ENCODE data around the gene SPIN1. TPM values are rescaled to one million over a fixed set of nuclear protein-coding genes. Genes with fewer than 3 reads are reported as not detected.
"Not testable (repeated sequence)": the region's sequence is repeated elsewhere in the genome, so short reads cannot be mapped to it uniquely, and the experiment has no call there.

Gene SPIN1
- total RNA-seq, 1 donor from 2014 or later = 89.5 TPM

DNA sequence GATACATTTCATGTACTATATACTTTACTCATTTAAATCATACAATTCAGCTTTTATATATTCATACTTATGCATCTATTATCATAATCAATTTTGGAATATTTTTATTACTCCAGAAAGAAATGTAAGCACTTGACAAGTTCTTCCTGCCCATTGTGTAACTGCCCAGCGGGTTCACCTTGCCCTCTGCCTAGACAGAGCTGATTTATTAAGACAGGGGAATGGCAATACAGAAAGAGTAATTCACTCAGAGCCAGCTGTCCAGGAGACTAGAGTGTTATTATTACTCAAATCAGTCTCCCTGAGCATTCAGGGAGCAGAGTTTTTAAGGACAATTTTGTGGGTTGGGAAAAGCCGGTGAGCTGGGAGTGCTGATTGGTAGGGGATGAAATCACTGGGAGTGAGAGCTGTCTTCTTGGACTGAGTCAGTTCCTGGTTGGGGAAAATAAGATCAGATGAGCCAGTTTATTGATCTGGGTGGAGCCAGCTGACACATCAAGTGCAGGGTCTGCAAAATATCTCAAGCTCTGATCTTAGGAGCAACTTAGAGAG, 16.1 kb upstream of the SPIN1 start:
- FAIRE-seq (no peak), DNase-seq (ENCODE audit: low read depth) (no peak)
- Histone ChIP-seq H3K4me3 (ENCODE audit: low read depth, low read length) (no peak overlapping the region), H3K36me3 (ENCODE audit: control insufficient read depth, insufficient read depth, low read length) (no peaks in the 10 kb centered on the region), H3K27me3 (ENCODE audit: control insufficient read depth, insufficient read depth, low read length) (no peaks in the 10 kb centered on the region)
- TF ChIP-seq, protein P1, sequence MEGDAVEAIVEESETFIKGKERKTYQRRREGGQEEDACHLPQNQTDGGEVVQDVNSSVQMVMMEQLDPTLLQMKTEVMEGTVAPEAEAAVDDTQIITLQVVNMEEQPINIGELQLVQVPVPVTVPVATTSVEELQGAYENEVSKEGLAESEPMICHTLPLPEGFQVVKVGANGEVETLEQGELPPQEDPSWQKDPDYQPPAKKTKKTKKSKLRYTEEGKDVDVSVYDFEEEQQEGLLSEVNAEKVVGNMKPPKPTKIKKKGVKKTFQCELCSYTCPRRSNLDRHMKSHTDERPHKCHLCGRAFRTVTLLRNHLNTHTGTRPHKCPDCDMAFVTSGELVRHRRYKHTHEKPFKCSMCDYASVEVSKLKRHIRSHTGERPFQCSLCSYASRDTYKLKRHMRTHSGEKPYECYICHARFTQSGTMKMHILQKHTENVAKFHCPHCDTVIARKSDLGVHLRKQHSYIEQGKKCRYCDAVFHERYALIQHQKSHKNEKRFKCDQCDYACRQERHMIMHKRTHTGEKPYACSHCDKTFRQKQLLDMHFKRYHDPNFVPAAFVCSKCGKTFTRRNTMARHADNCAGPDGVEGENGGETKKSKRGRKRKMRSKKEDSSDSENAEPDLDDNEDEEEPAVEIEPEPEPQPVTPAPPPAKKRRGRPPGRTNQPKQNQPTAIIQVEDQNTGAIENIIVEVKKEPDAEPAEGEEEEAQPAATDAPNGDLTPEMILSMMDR (IDR thresholded peaks at IDR 0.05; ENCODE audit: insufficient read depth, low read length, severe bottlenecking) = no peak

DNA sequence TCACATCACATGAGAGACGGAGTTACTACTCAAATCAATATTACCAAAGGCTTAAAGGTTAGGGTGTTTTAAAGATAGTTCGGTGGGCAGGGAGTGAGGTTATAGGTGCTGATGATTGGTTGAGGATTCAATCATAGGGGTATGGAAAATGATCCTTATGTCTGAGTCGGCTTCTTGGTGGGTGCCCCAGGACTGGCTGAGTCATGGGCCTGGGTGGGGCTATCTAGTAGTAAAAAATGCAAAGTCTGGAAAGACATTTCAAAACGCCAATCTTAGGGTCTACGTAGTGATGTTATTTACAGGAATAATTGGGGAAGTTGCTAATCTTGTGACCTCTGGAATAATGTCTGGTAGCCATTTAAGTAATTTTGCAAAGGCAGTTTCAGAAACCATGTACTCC, 15.2 kb upstream of the SPIN1 start:
- H3K4me3 ChIP-seq (ENCODE audit: low read depth, low read length) = no peak overlapping the region
- H3K27me3 ChIP-seq (ENCODE audit: control insufficient read depth, insufficient read depth, low read length) = no peaks in the 10 kb centered on the region
- H3K36me3 ChIP-seq (ENCODE audit: control insufficient read depth, insufficient read depth, low read length) = no peaks in the 10 kb centered on the region
- no peak for FAIRE-seq
- DNase-seq (ENCODE audit: low read depth) = no peak
- TF ChIP-seq, protein P1 (IDR thresholded peaks at IDR 0.05; ENCODE audit: insufficient read depth, low read length, severe bottlenecking) = no peak

DNA sequence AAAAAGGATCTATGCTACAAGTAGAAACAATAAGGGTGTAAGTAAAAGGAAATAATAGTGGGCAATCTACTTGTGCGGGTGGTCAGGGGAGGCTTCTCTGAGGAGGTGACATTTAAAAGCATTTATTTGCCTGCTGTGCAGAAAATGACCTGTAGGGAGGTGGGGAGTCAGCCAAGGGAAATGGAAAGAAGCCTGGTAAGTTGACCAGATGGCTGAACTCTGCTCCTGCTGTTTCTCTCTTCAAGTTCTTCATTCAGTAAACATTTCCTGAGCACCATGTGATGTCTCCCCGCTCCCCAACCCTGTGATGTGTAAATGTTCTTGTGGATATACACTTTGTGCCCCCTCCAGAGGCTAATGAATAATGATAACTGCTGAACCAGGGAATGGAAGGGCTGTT, 9.9 kb upstream of the SPIN1 start:
- Histone ChIP-seq H3K27me3 (ENCODE audit: control insufficient read depth, insufficient read depth, low read length) (no peaks in the 10 kb centered on the region), H3K36me3 (ENCODE audit: control insufficient read depth, insufficient read depth, low read length) (no peaks in the 10 kb centered on the region), H3K4me3 (ENCODE audit: low read depth, low read length) (no peak overlapping the region)
- no peak for DNase-seq (ENCODE audit: low read depth)
- no peak for FAIRE-seq
- TF ChIP-seq, protein P1 (IDR thresholded peaks at IDR 0.05; ENCODE audit: insufficient read depth, low read length, severe bottlenecking) = no peak

DNA sequence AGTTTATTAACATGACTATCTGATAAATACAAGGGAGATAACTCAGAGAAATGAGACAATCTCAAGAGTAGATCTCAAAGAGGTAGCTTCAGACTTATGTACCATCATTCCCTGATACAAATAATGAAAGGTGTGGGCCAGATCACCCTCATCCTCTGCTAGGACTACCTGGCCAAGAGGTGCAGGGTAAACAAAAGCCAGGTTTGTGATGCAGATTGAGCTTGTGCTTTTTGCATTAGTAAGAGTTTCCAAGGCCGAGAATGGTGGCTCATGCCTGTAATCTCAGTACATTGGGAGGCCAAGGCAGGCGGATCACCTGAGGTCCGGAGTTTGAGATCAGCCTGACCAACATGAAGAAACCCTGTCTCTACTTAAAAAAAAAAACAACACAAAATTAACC, 8.9 kb upstream of the SPIN1 start:
- H3K4me3 ChIP-seq (ENCODE audit: low read depth, low read length) = no peak overlapping the region
- no peak for FAIRE-seq
- DNase-seq (ENCODE audit: low read depth) = no peak
- no peaks in the 10 kb centered on the region for H3K36me3 ChIP-seq (ENCODE audit: control insufficient read depth, insufficient read depth, low read length)
- TF ChIP-seq, protein P1 (IDR thresholded peaks at IDR 0.05; ENCODE audit: insufficient read depth, low read length, severe bottlenecking) = no peak
- H3K27me3 ChIP-seq (ENCODE audit: control insufficient read depth, insufficient read depth, low read length) = no peaks in the 10 kb centered on the region

DNA sequence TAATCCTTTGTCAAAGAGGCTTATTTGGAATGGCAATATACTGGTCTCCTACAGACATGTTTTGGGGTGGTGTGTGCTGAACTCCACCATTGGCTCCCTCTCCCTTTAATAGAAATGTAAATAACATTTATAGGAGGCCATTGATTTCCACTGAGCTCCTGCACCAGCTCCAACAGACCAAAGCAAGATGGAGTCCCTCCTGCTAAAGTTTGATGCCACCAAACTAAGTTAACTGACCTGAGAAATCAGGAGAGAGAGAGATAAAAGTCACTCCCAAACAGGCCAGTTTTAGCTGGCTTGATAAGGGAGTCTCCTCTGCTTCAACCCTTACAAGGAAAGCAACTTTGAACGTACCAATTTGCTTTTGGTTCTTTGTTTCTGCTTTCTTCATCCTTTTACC, 8.1 kb upstream of the SPIN1 start:
- Histone ChIP-seq H3K4me3 (ENCODE audit: low read depth, low read length) (no peak overlapping the region), H3K36me3 (ENCODE audit: control insufficient read depth, insufficient read depth, low read length) (no peaks in the 10 kb centered on the region), H3K27me3 (ENCODE audit: control insufficient read depth, insufficient read depth, low read length) (no peaks in the 10 kb centered on the region)
- FAIRE-seq = no peak
- TF ChIP-seq, protein P1 (IDR thresholded peaks at IDR 0.05; ENCODE audit: insufficient read depth, low read length, severe bottlenecking) = no peak
- DNase-seq (ENCODE audit: low read depth) = no peak

DNA sequence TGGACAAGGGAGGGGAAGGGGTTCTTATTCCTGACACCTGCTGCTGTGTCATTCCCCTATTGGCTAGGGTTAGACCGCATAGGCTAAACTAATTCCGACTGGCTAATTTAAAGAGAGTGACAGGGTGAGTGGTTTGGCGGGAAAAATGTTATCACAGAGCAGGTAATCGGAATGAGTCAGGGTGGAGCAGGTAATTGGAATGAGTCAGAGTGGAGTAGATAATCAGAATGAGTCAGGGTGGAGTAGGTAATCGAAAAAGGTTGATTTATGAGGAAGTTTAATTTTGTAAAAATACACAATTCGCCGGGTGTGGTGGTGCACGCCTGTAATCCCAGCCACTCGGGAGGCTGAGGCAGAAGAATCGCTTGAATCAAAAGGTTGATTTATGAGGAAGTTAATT, 6.9 kb upstream of the SPIN1 start:
- H3K27me3 ChIP-seq (ENCODE audit: control insufficient read depth, insufficient read depth, low read length); FAIRE-seq; H3K4me3 ChIP-seq (ENCODE audit: low read depth, low read length); H3K36me3 ChIP-seq (ENCODE audit: control insufficient read depth, insufficient read depth, low read length): not testable (repeated sequence)
- peak; percentile 38 for DNase-seq (ENCODE audit: low read depth)

Data from bronchial epithelial cell (primary cell).